ENCODE measurements around the gene AIG1. TPM values are rescaled to one million over a fixed set of nuclear protein-coding genes. Genes with fewer than 3 reads are reported as not detected.

Gene AIG1
- total RNA-seq, 2 experiments from 2014 or later = 16.1 to 20.0 TPM

- Mint-ChIP-seq H3K9me3 (no peaks in the 10 kb centered on the region), H3K4me3 (no peak overlapping the region), H3K27me3 (no peaks in the 10 kb centered on the region), H3K36me3 (ENCODE audit: low read depth) (peaks cover 2% of the 10 kb centered on the region), H3K4me1 (ENCODE audit: low read depth) (no peaks in the 10 kb centered on the region), H3K27ac (no peak overlapping the region)
- ATAC-seq (no peak), DNase-seq (no peak)
- no peak for TF ChIP-seq CTCF (IDR thresholded peaks at IDR 0.05)
- intact Hi-C loops (cut with micrococcal nuclease) = no loop called here
- ChIA-PET CTCF (no interaction called here), POLR2A (no interaction called here)
These were observed 132.1 kb downstream of the AIG1 start for GRCh38 chr6:143192766-143193165.

- intact Hi-C loops (cut with micrococcal nuclease) = no loop called here
- no peak for ATAC-seq
- ChIA-PET CTCF (no interaction called here), POLR2A (interaction anchor here (1.0 kb wide), 1 partner anchor 10 kb away, joined by 3 read pairs; no protein-coding TSS in a partner anchor)
- Mint-ChIP-seq H3K36me3 (ENCODE audit: low read depth) (no peaks in the 10 kb centered on the region), H3K27ac (no peak overlapping the region), H3K27me3 (no peaks in the 10 kb centered on the region), H3K4me3 (no peak overlapping the region), H3K9me3 (no peaks in the 10 kb centered on the region), H3K4me1 (ENCODE audit: low read depth) (no peaks in the 10 kb centered on the region)
- no peak for TF ChIP-seq CTCF (IDR thresholded peaks at IDR 0.05)
- DNase-seq = no peak
These were observed 132.9 kb downstream of the AIG1 start for GRCh38 chr6:143193571-143194094.

GRCh38 chr6:143194095-143194589, 133.5 kb downstream of the AIG1 start:
- TF ChIP-seq CTCF (IDR thresholded peaks at IDR 0.05) = no peak
- Mint-ChIP-seq H3K4me1 (ENCODE audit: low read depth) (no peaks in the 10 kb centered on the region), H3K9me3 (no peaks in the 10 kb centered on the region), H3K27ac (no peak overlapping the region), H3K27me3 (no peaks in the 10 kb centered on the region), H3K36me3 (ENCODE audit: low read depth) (no peaks in the 10 kb centered on the region), H3K4me3 (no peak overlapping the region)
- ChIA-PET POLR2A (interaction anchor here (1.0 kb wide), 1 partner anchor 10 kb away, joined by 3 read pairs; no protein-coding TSS in a partner anchor), CTCF (no interaction called here)
- ATAC-seq = no peak
- no peak for DNase-seq
- intact Hi-C loops (cut with micrococcal nuclease) = no loop called here

GRCh38 chr6:143195349-143195845, 134.7 kb downstream of the AIG1 start:
- H3K27ac Mint-ChIP-seq = no peak overlapping the region
- CTCF ChIA-PET = interaction anchor here (0.6 kb wide), 1 partner anchor 142 kb away, joined by 3 read pairs; no protein-coding TSS in a partner anchor

More at GRCh38 chr6:143195349-143195845, 134.7 kb downstream of the AIG1 start:
- Mint-ChIP-seq H3K9me3 (no peaks in the 10 kb centered on the region), H3K4me1 (ENCODE audit: low read depth) (peaks cover 10% of the 10 kb centered on the region), H3K36me3 (ENCODE audit: low read depth) (no peaks in the 10 kb centered on the region), H3K4me3 (no peak overlapping the region), H3K27me3 (no peaks in the 10 kb centered on the region)
- ATAC-seq = no peak
- no peak for DNase-seq
- intact Hi-C loops (cut with micrococcal nuclease) = no loop called here
- POLR2A ChIA-PET = no interaction called here
- no peak for TF ChIP-seq CTCF (IDR thresholded peaks at IDR 0.05)

Data from activated CD8-positive, alpha-beta T cell treated with anti-CD3 and anti-CD28 coated beads for 36 hours (primary cell).